OCI-M1 (cell line): ENCODE measurements around the gene B3GALT2.

Experiments used
- DNase-seq: peaks from one replicate; lab custom pipeline; 2025; lab: John Stamatoyannopoulos, UW

B3GALT2 gene

DNA sequence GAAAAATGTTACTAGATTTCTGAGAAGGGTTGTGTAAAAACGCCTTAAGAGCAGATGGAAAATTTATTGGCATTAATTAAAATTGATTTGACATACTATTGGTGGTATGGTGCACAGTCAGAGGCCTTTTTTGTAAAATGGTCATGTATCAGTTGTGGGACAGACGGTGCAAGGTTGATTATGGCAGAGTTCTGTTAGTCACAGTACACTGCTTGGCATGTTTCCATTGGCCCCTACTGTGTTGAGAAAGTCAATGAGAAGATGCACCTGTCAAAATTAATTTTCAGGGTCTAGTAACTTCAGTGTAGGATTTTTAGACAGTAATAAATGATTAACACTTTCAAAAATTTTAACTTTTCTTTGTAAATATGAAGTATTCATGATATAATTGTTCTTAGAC, 4.4 kb downstream of the B3GALT2 start:
- no peak for DNase-seq

DNA sequence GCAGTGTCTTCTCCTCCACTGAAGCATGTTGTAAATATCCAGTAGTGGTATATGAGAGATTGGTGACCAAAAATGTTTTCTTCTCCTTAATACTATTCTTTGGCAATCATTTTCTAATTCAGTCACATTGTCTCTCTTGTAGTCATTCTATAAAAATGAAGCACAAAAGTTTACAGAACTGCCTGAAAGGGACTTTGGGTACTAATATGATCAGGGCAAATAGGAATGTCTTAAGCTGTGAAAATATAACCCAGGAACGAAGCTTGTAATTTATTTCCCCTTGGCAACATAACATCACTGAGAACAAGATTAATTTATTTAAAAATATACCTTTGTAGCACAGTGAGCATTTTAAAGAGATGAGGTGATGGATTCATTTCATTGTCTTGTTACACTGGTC, 4.9 kb downstream of the B3GALT2 start:
- DNase-seq: no peak

DNA sequence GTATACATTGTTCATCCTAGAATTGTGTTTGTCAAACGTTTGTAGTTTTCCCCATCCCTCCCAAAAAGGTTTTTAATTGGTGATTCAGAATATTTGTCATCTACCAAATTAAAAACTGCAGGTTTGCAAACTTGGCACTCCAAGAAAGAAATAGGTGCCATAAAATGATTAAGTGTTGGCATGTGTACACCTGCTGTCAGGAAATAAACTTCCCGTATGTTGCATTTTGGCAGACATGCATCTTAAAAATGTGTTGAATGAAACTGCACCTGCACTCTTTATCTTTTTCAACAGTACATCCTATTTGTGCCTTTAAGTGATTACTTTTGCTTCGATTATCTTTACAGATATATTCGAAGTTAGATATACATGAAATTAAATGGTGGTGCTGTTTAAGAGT, 7.3 kb downstream of the B3GALT2 start:
- DNase-seq: no peak

DNA sequence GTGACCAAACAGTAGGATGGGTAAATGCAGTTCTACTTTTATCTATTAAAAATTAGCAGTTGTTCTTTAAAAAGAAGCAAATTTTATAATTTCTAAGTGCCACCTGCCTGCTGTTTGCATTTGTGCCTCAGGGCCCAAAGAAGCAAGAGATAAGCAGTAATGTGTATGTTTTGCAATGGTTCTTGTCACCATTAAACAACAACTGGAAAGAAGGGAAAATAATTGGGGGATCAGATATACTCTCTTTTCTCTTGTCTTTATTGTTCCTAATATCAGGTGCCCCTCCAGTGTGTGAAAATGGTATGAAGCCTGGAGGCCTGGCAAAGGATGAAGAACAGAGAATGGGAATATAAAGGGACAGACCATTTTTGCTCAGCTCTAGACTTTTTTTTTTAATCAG, 9.6 kb downstream of the B3GALT2 start:
- DNase-seq: no peak

- peak; percentile 36 for DNase-seq
Observed at GRCh38 chr1:193176113-193176512, 10.3 kb downstream of the B3GALT2 start.

DNA sequence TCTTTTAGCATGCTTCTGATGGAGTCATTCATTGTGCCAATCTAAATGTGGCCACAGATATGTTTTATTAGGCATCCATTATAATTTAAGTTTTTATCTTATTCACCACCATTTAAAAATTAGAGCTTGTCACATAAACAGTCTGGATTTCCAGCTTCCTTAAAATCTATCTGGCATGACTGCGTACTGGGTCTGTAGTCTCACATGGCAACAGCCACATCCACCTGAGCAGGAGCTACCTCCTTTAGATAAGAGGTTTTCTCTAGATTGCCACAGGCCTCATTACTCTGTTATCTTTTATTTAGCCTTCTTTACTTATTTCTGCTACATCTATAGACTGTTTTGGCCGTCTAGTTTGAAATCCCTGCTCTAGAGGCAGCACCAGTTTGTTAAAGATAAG, 29.1 kb downstream of the B3GALT2 start:
- DNase-seq: no peak

GRCh38 chr1:193156822-193157142, 29.6 kb downstream of the B3GALT2 start:
- no peak for DNase-seq

DNA sequence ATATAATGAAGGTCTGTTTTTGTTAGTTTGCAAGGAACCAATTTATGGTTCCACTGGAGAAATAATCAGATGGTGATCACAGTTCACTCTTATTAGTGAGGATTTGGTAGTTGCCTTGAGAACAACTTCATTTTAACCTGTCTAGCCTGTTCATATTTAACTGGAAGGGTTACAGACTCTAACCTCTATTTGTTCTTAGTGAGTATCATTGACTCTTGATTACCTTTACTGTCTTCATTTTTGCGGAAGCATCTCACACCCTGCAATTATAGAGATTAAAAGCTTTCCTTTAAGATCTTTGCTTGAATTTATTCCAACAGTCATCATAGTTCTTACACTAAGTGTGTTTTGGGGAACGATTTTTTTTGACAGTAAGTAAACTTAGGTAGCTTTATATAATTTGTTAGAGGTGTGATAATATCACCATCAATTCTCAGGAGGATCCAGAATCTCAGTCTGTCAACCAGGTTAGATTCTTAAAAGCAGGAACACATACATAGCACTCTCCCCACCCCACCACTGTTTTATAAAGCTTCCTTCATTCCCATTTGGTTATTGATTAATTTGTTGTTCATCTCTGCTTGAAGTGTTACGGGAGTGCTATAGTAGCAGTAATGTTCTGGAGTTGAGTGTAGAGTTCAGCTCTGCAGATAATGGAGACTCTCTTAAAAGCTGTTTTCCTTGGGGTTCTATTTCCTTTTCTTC, 30.1 kb downstream of the B3GALT2 start:
- no peak for DNase-seq

GRCh38 chr1:193144999-193145398, 41.4 kb downstream of the B3GALT2 start:
- DNase-seq: no peak

- no peak for DNase-seq
Observed at GRCh38 chr1:193144361-193144938, 42.0 kb downstream of the B3GALT2 start.

GRCh38 chr1:193143285-193143684, 43.1 kb downstream of the B3GALT2 start:
- peak; percentile 61 for DNase-seq

GRCh38 chr1:193142409-193142808, 44.0 kb downstream of the B3GALT2 start:
- no peak for DNase-seq

DNA sequence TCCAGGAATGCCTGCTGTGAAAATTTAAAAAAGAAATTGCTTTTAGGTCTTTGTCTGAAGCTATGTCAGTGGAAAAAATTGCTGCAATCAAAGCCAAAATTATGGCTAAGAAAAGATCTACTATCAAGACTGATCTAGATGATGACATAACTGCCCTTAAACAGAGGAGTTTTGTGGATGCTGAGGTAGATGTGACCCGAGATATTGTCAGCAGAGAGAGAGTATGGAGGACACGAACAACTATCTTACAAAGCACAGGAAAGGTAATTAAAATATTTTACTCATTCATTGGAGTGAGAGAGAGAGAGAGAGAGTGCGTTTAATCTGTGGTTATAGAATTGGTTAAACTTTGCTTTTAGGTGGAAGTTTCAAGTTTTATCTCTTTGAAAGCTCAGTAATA, 44.6 kb downstream of the B3GALT2 start:
- DNase-seq: no peak

GRCh38 chr1:193140254-193140653, 46.2 kb downstream of the B3GALT2 start:
- no peak for DNase-seq

DNA sequence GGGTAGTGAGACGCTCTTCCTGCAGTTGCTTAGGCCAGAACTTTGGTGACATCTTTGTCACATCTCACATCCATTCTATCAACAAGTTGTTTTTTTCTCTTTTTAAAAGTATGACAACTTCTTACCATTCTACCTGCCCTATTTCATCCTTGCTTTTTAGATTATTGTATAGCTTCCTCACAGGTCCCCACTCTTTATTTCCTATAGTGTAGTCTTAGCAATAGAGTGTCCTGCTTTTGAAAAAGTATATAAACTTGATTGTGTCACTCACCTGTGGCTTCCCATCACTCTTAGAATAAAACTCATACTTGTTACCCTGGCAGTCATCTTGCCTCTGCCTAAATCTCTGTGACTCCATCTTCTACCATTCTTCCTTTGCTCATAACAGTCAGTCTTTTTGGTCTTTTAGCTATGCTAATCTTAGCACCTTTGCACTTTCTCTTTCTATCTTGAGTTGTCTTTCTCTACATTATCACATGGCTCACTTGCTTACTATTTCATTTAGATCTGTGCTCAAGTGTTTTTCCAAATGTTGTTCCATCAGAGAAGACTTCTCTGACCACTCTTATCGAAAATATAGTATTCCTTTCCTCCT, 55.0 kb downstream of the B3GALT2 start:
- no peak for DNase-seq
